IPS-NIHi11 (cell line): ENCODE results near the gene CFAP251.
"Not testable (repeated sequence)": the region's sequence is repeated elsewhere in the genome, so short reads cannot be mapped to it uniquely, and the experiment has no call there.

Experiments
- DNase-seq: peaks from one replicate; pipeline ENCODE4 v3.0.0; 2012; ENCODE audit warnings: mixed read lengths, low spot score

CFAP251 gene

DNA sequence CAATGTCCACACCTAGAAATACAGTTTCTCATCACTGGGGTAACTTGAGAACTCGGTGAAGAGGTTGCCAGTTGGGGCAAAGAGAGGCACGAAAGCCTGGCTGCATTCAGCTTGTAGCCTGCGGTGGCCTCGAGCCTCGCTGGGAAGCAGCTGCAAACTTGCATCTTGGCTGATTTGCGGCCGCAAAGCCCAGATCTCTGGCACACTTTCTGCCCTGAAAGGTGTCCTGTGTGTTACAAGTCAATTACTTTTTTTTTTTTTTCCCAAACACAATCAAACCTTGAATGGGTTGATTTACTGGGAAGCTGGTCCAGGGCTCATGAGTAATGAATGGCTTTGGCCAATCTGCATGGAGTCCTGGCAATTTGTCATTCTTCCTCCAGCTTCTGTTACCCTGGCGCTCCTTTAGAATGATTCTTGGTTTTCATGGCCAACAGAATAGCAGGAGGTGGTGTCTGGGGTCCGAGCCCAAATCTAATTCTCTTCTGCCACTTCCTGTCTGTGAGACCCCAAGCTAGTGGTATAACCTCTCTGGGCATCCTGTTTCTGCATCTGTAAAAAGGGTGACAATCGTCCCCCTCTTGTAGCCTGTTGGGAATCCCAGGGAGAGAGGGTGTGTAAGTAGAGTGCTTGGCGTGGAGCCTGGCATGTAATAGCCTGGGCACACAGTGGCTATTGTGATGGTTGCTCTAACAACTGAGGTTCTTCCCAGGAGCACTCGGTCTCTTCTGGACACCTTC lies 109.9 kb downstream of the CFAP251 start:
- no peak for DNase-seq

DNA sequence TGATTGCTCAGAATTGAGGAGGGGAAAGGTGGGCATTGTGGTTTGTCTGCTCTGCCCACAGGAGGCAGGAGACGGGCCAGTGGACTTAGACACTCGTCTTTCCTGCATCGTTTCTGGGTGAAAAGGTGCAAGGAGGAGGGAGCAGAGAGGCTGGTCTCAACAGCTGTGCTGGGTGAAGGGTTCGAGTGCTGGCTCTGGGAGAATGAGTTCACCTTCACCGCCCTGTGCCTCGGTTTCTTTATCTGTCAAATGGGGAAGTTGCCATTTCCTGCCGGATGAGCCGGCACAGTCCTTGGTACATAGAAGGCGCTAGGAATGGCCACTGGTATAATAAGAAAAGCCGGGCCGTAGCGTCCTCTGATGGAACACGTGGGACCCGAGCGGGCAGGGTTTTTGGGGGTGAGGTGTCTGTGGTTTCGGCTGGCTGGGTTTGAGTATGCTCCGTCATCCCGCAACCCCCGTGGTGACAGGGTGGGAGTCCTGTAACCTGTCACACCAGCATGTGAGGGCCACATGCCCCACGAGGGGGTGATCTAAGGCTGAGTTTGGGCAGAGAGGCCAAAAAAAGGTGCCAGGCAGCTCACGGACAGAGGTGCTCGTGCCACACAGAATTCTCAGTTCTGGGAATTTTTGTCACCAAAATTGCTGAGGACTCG lies 110.6 kb downstream of the CFAP251 start:
- DNase-seq = no peak

DNA sequence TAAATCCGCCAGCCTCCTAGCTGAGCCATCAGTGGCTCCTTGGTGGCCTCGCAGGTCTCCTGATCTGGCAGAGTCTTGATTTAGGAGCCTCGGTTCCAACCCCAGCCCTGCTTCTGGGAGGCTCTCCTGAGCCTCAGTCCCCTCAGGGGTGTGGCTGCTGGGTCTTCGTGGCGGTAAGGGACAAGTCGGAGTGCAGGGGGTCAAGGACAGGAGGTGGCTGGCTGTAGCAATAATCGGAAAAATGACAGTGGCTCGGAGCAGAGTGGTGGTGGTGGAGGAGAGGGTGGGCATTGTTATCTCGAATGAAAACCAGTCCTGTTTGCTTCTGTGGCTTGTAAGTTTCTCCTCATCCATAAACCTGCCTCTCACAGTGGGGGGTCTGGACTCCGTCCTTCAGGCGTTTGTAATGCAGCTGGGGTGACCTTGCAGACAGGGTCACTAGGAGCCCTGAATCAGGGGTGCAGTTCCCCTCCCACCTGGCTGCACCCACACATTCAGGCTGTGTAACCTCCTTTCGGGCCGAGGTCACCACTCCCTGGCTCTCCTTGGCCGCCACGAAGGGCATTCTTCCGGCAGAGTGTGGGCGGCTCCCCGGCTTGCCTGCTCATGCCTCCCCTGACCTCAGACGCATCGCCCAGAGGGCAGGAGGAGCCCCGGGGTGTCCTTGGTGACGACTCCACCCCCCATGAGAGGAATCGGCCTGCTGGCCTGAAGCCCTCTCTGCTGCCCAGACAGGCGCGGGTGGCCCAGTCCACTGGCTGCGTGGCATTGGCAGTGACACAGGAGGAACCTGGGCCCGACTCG lies 111.4 kb downstream of the CFAP251 start:
- no peak for DNase-seq

DNA sequence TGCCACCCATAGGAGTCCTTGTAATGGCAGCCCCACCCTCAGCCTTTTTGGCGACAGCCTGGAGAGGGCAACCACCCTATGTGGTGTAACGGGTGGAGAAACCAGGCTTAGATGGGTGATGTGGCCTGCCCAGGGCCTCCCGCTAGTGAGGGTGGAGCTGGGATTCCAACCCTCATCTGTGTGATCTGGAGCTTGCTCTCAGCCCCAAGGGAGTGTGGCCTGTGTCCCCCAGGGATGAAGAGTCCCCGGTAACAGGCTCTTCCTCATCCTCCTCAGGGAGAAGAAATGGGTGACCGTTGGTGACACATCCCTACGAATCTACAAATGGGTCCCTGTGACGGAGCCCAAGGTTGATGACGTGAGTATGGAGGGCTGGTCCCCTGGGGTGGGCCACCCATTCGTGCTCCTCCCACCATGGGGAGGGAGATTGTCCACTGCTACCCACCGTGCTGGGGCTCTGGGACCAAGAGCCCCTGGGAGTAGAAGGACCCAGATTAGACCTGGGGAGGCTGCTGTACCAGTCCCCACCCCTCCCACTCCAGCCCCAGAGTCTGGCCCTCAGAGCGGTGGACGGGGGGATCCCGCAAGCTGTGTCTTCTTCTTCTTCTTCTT lies 112.1 kb downstream of the CFAP251 start:
- no peak for DNase-seq

DNA sequence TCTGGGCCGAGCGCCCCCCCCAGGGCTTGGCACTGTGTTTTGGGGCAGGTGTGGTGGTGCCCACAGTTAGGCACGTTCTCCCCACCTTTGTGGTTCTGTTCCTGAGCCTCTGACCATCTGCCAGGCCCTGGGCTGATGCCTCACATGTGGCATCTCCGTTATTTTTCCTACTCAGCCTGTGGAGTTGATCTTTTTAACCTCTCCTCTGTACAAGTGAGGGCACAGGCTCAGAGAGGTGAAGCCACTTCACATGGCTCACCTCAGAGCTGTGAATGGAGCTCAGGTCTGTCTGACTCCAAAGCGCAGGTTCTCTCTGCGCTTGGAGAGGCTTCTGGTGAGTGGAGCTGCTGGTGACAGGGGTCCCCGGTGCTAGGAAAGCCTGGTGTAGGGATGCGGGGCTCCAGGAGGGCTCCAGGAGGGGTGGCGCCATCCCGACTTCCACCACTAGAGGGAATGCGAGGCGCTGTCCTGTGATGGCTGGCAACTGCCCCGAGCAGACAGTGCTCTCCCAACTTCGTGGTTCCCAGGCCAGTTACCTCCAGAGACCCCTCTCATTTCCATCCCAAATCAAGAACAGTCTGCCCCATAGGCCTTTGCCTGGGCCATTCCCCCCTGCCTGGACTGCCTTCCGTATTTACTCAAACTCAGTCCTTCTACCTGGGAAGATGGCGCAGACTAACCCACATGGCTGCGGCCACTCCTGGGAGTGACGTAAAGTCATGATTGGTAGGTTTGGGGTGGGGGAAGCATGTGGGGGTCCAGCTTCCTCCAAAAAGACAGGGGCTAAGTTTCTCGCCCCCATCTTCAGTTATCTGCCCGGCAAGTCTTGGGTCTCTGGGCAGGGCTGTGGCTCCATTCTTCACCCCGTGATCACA lies 113.2 kb downstream of the CFAP251 start:
- peak; percentile 92 for DNase-seq

DNA sequence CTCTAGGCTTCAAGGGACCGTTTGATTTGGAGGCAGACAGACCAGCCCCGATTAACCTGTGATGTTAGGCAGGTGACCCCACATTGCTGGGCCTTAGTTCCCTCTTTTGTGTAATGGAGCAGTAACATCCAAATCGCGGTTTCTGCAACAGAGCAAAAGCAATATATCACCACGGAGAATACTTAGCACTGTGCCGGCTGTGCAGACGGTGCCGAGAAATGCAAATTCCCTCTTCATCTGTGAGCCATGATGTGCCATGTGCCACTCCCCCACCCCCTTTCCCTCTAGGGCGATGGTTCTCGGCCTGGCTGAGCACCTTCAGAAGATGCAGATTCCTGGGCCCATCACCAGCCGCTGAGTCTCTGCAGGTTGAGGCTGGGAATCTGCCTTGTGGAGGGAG lies 114.2 kb downstream of the CFAP251 start:
- no peak for DNase-seq

DNA sequence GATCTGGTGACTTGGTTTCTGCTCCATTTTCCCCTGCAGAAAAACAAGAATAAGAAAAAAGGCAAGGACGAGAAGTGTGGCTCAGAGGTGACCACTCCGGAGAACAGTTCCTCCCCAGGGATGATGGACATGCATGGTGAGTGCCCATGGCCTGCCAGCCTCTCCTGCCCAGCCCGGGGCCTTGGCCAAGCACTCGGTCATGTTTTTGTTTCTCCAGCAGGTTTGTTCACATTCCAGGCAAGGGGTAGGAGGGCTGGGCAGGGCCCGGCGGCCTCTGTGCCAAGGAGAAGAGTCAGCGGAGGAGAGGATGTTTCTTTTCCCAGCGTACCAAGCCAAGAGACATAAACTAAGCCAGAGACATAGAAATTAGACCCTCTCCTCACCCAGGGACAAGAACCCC lies 116.9 kb downstream of the CFAP251 start:
- DNase-seq = peak; percentile 51

DNA sequence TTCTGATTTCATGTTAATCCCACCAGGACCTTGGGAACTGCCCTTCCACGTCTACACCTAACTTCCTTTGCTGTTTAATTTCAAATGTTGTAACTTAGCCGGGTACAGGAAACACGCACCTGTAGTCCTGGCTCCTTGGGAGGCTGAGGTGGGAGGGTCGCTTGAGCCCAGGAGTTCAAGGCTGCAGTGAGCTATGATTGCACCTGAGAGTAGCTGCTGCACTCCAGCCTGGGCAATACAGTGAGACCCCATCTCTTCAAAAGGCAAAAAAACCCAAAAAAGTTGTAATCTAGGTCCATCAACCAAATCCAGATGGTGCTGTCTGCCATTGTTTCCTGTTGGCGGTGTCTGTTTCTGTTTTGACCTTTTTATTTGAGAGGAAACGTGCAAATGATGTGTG lies 117.8 kb downstream of the CFAP251 start:
- DNase-seq = no peak

DNA sequence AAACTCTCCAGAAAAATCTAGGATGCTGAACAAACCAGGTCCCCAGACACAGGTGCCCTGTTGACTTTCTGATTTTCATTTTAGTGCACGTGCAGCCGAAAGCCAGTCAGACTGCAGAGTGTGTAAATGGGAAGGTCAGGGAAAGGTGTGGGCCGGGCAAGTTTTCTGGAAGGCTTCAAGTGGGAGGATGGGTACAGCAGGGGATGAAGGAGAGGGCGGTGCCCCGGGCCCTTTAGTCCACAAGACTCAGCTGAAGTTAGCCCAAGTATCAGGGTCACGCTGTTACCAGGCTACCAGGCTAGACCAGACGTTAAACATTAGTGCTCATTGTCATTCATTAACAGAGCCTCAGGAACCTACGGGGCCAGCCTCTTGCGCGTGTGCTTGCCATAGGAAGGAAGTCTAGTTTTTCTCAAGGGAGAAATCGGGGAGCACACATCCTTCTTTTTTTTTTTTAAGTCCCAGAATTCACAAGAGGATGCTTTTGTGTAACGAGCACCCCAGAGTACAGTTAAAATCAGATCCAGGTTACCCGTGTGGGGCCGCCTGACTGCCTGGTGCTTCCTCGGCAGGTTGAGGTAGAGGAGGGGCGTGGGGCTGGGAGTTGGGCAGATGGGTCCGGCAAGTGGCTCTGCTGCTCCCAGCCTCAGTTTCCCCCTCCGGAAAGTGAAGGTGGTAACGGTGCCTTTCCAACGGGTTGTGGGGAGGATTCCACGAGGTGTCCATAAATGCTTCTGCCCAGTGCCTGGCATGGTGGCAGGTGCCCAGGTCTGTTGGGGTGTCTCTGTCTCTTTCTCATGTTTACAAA lies 122.4 kb downstream of the CFAP251 start:
- no peak for DNase-seq

DNA sequence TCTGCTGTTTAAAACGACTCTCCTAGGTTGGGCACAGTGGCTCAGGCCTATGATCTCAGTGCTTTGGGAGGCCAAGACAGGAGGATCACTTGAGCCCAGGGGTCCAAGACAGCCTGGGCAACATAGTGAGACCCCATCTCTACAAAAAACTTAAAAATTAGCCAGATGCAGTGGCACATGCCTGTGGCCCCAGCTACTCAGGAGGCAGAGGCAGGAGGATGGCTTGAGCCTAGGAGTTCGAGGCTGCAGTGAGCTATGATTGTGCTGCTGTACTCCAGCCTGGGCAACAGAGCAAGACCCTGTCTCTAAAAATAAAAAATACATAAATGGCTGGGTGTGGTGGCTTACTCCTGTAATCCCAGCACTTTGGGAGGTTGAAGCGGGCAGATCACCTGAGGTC lies 123.1 kb downstream of the CFAP251 start:
- DNase-seq = not testable (repeated sequence)

DNA sequence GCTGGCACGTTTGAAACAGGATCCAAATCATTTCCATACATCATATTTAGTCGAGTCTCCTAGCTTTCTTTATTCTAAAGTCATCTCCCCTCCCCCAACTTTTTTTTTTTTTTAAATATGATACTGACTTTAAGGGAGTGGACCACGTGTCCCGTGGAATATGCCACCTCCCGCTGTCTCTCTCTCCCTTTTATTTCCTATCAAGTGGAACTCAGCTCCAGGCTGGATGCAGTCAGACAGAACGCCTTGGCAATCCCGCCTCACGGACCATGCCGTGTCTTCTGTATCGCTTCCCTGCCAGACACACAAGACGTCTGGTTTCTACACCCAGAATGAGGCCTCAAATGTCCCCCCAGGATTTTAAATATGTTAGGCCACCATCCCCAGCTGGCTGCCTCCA lies 124.5 kb downstream of the CFAP251 start:
- no peak for DNase-seq

DNA sequence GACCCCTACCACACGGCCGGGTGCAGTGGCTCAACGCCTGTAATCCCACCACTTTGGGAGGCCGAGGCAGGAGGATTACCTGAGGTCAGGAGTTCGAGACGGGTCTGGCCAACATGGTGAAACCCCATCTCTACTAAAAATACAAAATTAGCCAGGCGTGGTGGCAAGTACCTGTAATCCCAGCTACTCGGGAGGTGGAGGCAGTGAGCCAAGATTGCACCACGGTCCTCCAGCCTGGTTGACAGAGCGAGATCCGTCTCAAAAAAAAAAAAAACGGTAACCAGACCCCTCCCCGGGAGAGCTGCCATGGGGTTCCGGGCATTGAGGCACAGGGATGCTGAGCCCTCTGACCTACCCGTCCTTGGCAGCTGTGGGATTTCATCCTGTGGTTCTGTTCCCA lies 125.1 kb downstream of the CFAP251 start:
- no peak for DNase-seq

DNA sequence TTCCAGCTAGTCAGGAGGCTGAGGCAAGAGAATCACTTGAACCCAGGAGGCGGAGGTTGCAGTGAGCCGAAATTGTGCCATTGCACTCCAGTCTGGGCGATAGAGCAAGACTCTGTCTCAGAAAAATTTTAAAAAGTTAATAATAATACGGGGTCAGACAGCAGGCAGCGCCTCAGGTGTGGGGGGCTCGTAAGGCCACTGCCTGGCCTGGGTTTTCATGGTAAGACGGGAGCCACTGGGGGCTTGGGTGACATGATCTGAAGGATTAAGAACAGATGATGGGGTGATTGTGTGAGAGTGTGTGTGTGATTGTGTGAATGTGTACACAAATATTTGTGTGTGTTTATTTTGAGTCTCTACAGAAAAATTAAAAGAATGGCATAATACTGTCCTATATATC lies 126.9 kb downstream of the CFAP251 start:
- DNase-seq = no peak

DNA sequence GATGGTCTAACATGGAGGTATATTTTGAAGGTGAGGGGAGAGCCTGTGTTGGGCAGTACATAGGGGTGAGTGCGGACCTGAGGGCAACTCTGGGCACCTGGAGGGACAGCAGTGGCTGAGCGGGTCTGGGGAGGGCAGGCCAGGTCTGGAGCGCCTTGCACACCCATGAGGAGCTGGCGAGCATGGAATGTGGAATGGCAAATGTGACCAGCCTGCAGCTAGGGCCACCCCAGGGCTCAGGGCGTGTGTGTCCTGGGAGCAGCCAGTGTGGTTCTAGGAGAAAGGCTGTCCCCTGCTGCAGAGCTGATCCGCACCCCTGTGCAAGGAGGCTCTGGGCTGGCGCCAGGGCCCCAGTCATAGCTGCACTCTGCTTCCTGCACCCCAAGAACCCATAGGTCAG lies 127.8 kb downstream of the CFAP251 start:
- no peak for DNase-seq

DNA sequence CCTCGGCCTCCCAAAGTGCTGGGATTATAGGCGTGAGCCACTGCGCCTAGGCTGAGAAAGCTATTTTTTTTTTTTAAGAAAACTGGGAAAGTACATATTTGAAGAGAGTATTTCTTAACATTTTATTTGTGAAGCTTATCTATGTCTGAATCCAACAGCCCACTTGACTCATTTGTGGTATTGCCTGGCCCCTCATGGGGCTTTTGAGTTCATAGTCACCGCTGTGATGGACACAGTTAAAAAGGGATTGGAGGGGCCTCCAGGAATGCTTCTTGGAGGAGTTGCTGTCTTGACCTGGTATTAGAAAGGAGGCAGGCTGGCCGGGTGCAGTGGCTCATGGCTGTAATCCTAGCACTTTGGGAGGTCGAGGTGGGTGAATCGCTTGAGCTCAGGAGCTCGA lies 129.8 kb downstream of the CFAP251 start:
- no peak for DNase-seq

DNA sequence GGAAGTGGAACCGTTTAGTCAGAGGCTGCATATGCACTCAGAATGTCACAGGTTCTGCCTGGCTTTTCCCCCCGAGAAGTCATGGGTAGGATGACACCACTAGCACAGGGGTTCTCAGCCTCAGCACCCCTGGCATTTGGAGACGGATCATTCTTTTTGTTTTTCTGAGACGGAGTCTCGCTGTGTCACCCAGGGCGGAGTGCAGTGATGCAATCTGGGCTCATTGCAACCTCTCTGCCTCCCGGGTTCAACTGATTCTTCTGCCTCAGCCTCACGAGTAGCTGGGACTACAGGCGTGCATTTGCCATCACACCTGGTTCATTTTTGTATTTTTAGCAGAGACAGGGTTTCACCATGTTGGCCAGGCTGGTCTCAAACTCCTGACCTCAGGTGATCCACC lies 131.4 kb downstream of the CFAP251 start:
- DNase-seq = no peak

DNA sequence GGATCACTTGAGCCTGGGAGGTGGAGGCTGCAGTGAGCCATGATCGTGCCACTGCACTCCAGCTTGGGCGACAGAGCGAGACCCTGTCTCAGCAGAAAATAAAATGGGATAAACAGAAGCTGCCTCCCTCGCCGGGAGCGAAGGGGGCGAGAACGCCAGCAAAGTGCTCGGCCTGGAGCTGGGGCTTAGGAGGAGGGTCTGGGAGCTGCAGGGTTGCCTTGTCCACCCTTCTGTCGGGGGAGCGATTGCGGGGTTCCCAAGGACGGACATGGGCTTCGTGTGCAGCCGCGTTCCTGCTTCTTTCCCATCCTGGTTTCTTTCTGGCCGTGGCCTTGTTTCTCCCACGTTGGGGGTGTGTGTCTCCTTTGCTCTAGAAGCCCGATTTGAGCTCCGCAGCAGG lies 132.3 kb downstream of the CFAP251 start:
- no peak for DNase-seq

DNA sequence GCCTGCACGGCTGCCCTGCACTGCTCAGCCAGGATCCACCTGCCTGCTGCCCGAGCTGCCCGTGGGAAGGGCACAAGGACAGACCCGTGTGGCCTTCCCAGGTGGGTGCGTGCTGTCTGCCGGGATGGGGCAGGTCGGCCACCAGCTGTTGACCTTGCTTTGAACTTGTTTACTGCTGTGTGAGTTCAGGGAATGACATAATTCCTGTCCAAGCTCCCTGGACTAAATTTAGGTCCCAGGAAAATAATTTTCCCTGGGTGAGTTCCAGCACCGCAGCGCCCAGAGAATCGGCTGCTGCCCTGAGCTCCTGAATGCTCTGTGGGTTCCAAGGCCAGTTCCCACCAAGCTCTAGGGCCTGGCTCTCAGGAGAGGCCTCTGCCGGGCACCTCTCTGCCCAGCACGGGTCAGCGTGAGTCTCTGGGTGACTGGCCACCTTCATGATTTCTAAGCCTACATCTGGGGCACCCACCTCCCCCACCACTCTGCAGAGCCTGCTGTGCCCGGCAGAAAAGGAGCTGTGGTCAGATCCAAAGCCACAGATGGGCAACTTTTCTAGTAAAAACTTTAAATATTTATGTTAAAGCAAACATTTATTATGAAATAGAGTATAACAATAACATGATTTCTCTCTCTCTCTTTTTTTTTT lies 133.0 kb downstream of the CFAP251 start:
- no peak for DNase-seq

DNA sequence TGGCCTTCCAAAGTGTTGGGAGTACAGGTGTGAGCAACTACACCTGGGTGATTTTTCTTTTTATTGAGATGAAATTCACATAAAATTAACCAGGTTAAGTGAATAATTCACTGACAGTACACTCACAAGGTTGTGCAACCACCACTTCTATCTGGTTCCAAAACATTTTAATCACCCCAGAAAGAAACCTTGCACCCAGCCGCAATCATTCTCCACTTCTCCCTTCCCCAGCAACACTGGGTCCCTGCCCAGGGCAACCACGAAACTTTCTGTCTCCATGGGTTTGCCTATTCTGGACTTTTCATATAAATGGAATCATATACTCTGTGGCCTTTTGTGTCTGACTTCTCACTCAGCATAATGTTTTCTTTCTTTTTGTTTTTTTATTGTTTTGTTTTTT lies 133.9 kb downstream of the CFAP251 start:
- DNase-seq = no peak
